ENCODE results near the gene LILRB1. TPM values are rescaled to one million over a fixed set of nuclear protein-coding genes. Genes with fewer than 3 reads are reported as not detected.
"Not testable (repeated sequence)": the region's sequence is repeated elsewhere in the genome, so short reads cannot be mapped to it uniquely, and the experiment has no call there.

The LILRB1 gene
- under 1 TPM; 0.08 to 0.38 TPM for total RNA-seq

- peaks cover 22% of the 10 kb centered on the region for H3K27me3 Mint-ChIP-seq
- CTCF ChIA-PET; H3K9me3 Mint-ChIP-seq; H3K27ac Mint-ChIP-seq; H3K4me3 Mint-ChIP-seq; H3K4me1 Mint-ChIP-seq; DNase-seq; POLR2A ChIA-PET; H3K36me3 Mint-ChIP-seq (ENCODE audit: low read depth): not testable (repeated sequence)
Observed at GRCh38 chr19:54630262-54630661, at the start of gene LILRB1. TSS of gene LILRB1 (plus strand) at chr19:54630484. CDS start at chr19:54631074, 590 bp downstream.

GRCh38 chr19:54586397-54586796 lies 43.9 kb upstream of the LILRB1 start:
- ChIA-PET CTCF (no interaction called here), POLR2A (no interaction called here)
- H3K36me3 Mint-ChIP-seq (ENCODE audit: low read depth) = no peaks in the 10 kb centered on the region
- no peak for DNase-seq
- H3K4me1 Mint-ChIP-seq = no peaks in the 10 kb centered on the region
- H3K27ac Mint-ChIP-seq = no peak overlapping the region
- H3K9me3 Mint-ChIP-seq = no peaks in the 10 kb centered on the region
- peaks cover 28% of the 10 kb centered on the region for H3K27me3 Mint-ChIP-seq
- no peak overlapping the region for H3K4me3 Mint-ChIP-seq

GRCh38 chr19:54587026-54587425 lies 43.3 kb upstream of the LILRB1 start:
- Mint-ChIP-seq H3K4me3 (no peak overlapping the region), H3K27ac (no peak overlapping the region), H3K36me3 (ENCODE audit: low read depth) (no peaks in the 10 kb centered on the region), H3K27me3 (peaks cover 28% of the 10 kb centered on the region), H3K9me3 (no peaks in the 10 kb centered on the region), H3K4me1 (no peaks in the 10 kb centered on the region)
- no peak for DNase-seq
- CTCF ChIA-PET = no interaction called here
- POLR2A ChIA-PET = no interaction called here

- H3K36me3 Mint-ChIP-seq (ENCODE audit: low read depth); CTCF ChIA-PET; H3K4me3 Mint-ChIP-seq; DNase-seq; POLR2A ChIA-PET; H3K9me3 Mint-ChIP-seq; H3K27ac Mint-ChIP-seq; H3K4me1 Mint-ChIP-seq: not testable (repeated sequence)
- H3K27me3 Mint-ChIP-seq = peaks cover 16% of the 10 kb centered on the region
Observed at GRCh38 chr19:54593445-54593844, 36.8 kb upstream of the LILRB1 start, which contains the start of gene LILRA1. TSS of gene LILRA1 (plus strand) at chr19:54593632. CDS start at chr19:54594245, 613 bp downstream.

GRCh38 chr19:54593931-54594626 lies 36.2 kb upstream of the LILRB1 start:
- H3K4me3 Mint-ChIP-seq; DNase-seq; H3K27ac Mint-ChIP-seq; H3K36me3 Mint-ChIP-seq (ENCODE audit: low read depth); H3K9me3 Mint-ChIP-seq; CTCF ChIA-PET; H3K4me1 Mint-ChIP-seq; POLR2A ChIA-PET: not testable (repeated sequence)
- peaks cover 13% of the 10 kb centered on the region for H3K27me3 Mint-ChIP-seq

- CTCF ChIA-PET = no interaction called here
- H3K9me3 Mint-ChIP-seq = no peaks in the 10 kb centered on the region
- no peaks in the 10 kb centered on the region for H3K4me1 Mint-ChIP-seq
- peaks cover 11% of the 10 kb centered on the region for H3K27me3 Mint-ChIP-seq
- DNase-seq = no peak
- no peak overlapping the region for H3K27ac Mint-ChIP-seq
- no peaks in the 10 kb centered on the region for H3K36me3 Mint-ChIP-seq (ENCODE audit: low read depth)
- POLR2A ChIA-PET = no interaction called here
- no peak overlapping the region for H3K4me3 Mint-ChIP-seq
Observed at GRCh38 chr19:54594737-54595136, 35.5 kb upstream of the LILRB1 start.

- H3K4me1 Mint-ChIP-seq; H3K36me3 Mint-ChIP-seq (ENCODE audit: low read depth); H3K4me3 Mint-ChIP-seq; CTCF ChIA-PET; H3K27me3 Mint-ChIP-seq; DNase-seq; POLR2A ChIA-PET; H3K9me3 Mint-ChIP-seq; H3K27ac Mint-ChIP-seq: not testable (repeated sequence)
Observed at GRCh38 chr19:54595680-54596436, 34.4 kb upstream of the LILRB1 start.

- no peak overlapping the region for H3K27ac Mint-ChIP-seq
- H3K4me3 Mint-ChIP-seq = no peak overlapping the region
- peaks cover 9% of the 10 kb centered on the region for H3K27me3 Mint-ChIP-seq
- H3K4me1 Mint-ChIP-seq = no peaks in the 10 kb centered on the region
- H3K36me3 Mint-ChIP-seq (ENCODE audit: low read depth) = no peaks in the 10 kb centered on the region
- DNase-seq = no peak
- POLR2A ChIA-PET = no interaction called here
- CTCF ChIA-PET = no interaction called here
- no peaks in the 10 kb centered on the region for H3K9me3 Mint-ChIP-seq
Observed at GRCh38 chr19:54600212-54600611, 30.1 kb upstream of the LILRB1 start.

GRCh38 chr19:54606230-54606629 lies 24.1 kb upstream of the LILRB1 start:
- CTCF ChIA-PET = no interaction called here
- Mint-ChIP-seq H3K4me3 (no peak overlapping the region), H3K27me3 (peaks cover 10% of the 10 kb centered on the region), H3K36me3 (ENCODE audit: low read depth) (no peaks in the 10 kb centered on the region), H3K9me3 (no peaks in the 10 kb centered on the region), H3K4me1 (no peaks in the 10 kb centered on the region), H3K27ac (no peak overlapping the region)
- no peak for DNase-seq
- POLR2A ChIA-PET = no interaction called here

- Mint-ChIP-seq H3K27ac (no peak overlapping the region), H3K4me3 (no peak overlapping the region)
Observed at GRCh38 chr19:54606891-54607784, 23.1 kb upstream of the LILRB1 start.

GRCh38 chr19:54607785-54608150 lies 22.5 kb upstream of the LILRB1 start:
- no peaks in the 10 kb centered on the region for H3K9me3 Mint-ChIP-seq
- H3K4me3 Mint-ChIP-seq = no peak overlapping the region
- H3K4me1 Mint-ChIP-seq = no peaks in the 10 kb centered on the region
- H3K27ac Mint-ChIP-seq = no peak overlapping the region
- DNase-seq = no peak
- ChIA-PET CTCF (no interaction called here), POLR2A (no interaction called here)
- H3K36me3 Mint-ChIP-seq (ENCODE audit: low read depth) = no peaks in the 10 kb centered on the region
- peaks cover 6% of the 10 kb centered on the region for H3K27me3 Mint-ChIP-seq

More at GRCh38 chr19:54606891-54607784, 23.1 kb upstream of the LILRB1 start:
- Mint-ChIP-seq H3K4me1 (no peaks in the 10 kb centered on the region), H3K27me3 (peaks cover 7% of the 10 kb centered on the region), H3K36me3 (ENCODE audit: low read depth) (no peaks in the 10 kb centered on the region), H3K9me3 (no peaks in the 10 kb centered on the region)
- CTCF ChIA-PET = no interaction called here
- DNase-seq = no peak
- POLR2A ChIA-PET = no interaction called here

- no peak for DNase-seq
- CTCF ChIA-PET = no interaction called here
- POLR2A ChIA-PET = no interaction called here
Observed at GRCh38 chr19:54608205-54608604, 22.1 kb upstream of the LILRB1 start.

GRCh38 chr19:54608792-54609191 lies 21.5 kb upstream of the LILRB1 start:
- no peak for DNase-seq
- no peaks in the 10 kb centered on the region for H3K4me1 Mint-ChIP-seq
- ChIA-PET POLR2A (no interaction called here), CTCF (no interaction called here)
- H3K4me3 Mint-ChIP-seq = no peak overlapping the region
- H3K27me3 Mint-ChIP-seq = peaks cover 6% of the 10 kb centered on the region
- H3K27ac Mint-ChIP-seq = no peak overlapping the region
- H3K36me3 Mint-ChIP-seq (ENCODE audit: low read depth) = no peaks in the 10 kb centered on the region
- no peaks in the 10 kb centered on the region for H3K9me3 Mint-ChIP-seq

More at GRCh38 chr19:54608205-54608604, 22.1 kb upstream of the LILRB1 start:
- H3K27me3 Mint-ChIP-seq = peaks cover 6% of the 10 kb centered on the region
- H3K4me1 Mint-ChIP-seq = no peaks in the 10 kb centered on the region
- no peak overlapping the region for H3K4me3 Mint-ChIP-seq
- no peak overlapping the region for H3K27ac Mint-ChIP-seq
- no peaks in the 10 kb centered on the region for H3K36me3 Mint-ChIP-seq (ENCODE audit: low read depth)
- H3K9me3 Mint-ChIP-seq = no peaks in the 10 kb centered on the region

All from activated CD4-positive, alpha-beta memory T cell treated with anti-CD3 and anti-CD28 coated beads, Interleukin-2, amount 10 ng/mL, durations not matched to agents 7 days and 5 days (primary cell).